Colonic mucosa (tissue), 4 donors: Measurements from ENCODE around the gene EDRF1. TPM values are rescaled to one million over a fixed set of nuclear protein-coding genes. Genes with fewer than 3 reads are reported as not detected.

ENCODE experiments used
- DNase-seq: peaks from one replicate; pipeline ENCODE4 v3.0.0-alpha.2; 2020
- H3K27ac ChIP-seq: fragments of 200-600 bp; one replicate; pipeline ENCODE4 v1.8.0; 2021
- H3K27me3 ChIP-seq: fragments of 200-600 bp; one replicate; pipeline ENCODE4 v1.8.0; 2021
- H3K36me3 ChIP-seq: fragments of 200-600 bp; one replicate; pipeline ENCODE4 v1.8.0; 2021
- H3K4me1 ChIP-seq: fragments of 200-600 bp; one replicate; pipeline ENCODE4 v1.8.0; 2021; ENCODE audit warnings: mild to moderate bottlenecking
- H3K4me3 ChIP-seq: fragments of 200-600 bp; one replicate; pipeline ENCODE4 v1.8.0; 2021
- H3K9ac ChIP-seq, 2 donors: one replicate each; pipeline ENCODE4 v1.7.0; 2013; ENCODE audit warnings: control low read depth in 2 of 2, low read depth in 2 of 2, low read length in 2 of 2
- H3K9me3 ChIP-seq: fragments of 200-600 bp; one replicate; pipeline ENCODE4 v1.8.0; 2021
- intact Hi-C: fragments of 100-400 bp; cut with DNase I; formaldehyde crosslinking; loops from one replicate; pipeline ENCODE4 v1.14.1; 2022
- total RNA-seq, 2 donors: library from RNA; stranded (reverse); fragmentation: NEBNext Ultra II Directional in 1 of 2; extraction: Animal tissue kit (Norgen Biotek cat#: 25700) in 1 of 2; gene quantifications; one replicate each; pipeline ENCODE4 v1.2.1, GENCODE V29; 2021
- TF ChIP-seq, protein P1 (sequence below): fragments of 200-600 bp; IDR thresholded peaks from one replicate; pipeline ENCODE4 v1.8.0; 2022; ENCODE audit warnings: antibody characterized with exemption, mild to moderate bottlenecking
- donor health status: healthy.
- donor health status: DM: no; HTN: no; CAD: no.
- donor health status: DM: no; HTN: no; CAD: no.

The EDRF1 gene
- total RNA-seq, 2 donors from 2014 or later: 16.4 to 20.4 TPM

DNA sequence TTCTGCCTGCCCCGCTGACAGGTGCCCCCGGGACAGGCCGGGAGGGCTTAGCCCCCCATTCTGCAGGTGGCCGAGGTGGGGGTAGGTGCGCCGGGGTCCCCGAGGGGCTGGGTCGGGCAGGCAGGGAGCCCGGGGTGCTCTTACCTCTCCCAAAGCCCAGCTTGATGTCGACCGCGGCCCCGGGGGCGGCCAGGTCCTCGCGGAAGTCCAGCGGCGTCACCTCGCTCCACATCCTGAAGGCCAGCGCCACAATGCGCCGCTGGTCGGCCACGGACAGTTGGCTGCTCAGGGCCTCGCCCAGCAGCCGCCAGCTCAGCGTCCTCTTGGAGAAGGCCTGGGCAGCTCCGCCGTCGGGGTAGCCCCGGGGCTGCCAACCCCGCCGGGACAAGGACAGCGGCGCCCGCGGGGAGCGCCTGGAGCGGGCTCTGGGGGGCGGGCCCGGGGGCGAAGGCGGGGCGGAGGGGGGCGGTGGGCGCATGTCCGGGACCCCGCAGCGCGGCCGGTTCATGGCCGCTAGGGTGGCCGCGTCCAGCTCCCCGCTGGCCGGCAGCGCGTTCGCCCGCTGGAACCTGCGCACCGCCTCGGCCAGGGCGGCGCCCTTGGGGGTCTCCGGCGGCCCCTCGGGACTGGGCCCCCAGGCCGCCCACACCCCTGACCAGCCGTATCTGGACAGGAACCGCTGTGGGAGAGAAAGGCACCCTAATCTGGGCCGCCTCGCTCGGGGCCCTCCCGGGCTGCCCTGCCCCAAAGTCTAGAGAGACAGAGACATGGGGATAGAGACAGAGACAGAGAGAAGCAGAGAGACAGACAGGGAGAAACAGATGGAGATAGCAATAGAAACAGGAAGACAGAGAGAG, 54.4 kb downstream of the EDRF1 start:
- TF ChIP-seq, protein P1, sequence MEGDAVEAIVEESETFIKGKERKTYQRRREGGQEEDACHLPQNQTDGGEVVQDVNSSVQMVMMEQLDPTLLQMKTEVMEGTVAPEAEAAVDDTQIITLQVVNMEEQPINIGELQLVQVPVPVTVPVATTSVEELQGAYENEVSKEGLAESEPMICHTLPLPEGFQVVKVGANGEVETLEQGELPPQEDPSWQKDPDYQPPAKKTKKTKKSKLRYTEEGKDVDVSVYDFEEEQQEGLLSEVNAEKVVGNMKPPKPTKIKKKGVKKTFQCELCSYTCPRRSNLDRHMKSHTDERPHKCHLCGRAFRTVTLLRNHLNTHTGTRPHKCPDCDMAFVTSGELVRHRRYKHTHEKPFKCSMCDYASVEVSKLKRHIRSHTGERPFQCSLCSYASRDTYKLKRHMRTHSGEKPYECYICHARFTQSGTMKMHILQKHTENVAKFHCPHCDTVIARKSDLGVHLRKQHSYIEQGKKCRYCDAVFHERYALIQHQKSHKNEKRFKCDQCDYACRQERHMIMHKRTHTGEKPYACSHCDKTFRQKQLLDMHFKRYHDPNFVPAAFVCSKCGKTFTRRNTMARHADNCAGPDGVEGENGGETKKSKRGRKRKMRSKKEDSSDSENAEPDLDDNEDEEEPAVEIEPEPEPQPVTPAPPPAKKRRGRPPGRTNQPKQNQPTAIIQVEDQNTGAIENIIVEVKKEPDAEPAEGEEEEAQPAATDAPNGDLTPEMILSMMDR: no peak
- Histone ChIP-seq H3K36me3 (no peaks in the 10 kb centered on the region), H3K4me1 (no peaks in the 10 kb centered on the region), H3K4me3 (no peak overlapping the region), H3K9ac (no peak overlapping the region), H3K27me3 (no peaks in the 10 kb centered on the region), H3K9me3 (no peaks in the 10 kb centered on the region), H3K27ac (no peak overlapping the region)
- DNase-seq: no peak
- intact Hi-C loops: no loop called here

DNA sequence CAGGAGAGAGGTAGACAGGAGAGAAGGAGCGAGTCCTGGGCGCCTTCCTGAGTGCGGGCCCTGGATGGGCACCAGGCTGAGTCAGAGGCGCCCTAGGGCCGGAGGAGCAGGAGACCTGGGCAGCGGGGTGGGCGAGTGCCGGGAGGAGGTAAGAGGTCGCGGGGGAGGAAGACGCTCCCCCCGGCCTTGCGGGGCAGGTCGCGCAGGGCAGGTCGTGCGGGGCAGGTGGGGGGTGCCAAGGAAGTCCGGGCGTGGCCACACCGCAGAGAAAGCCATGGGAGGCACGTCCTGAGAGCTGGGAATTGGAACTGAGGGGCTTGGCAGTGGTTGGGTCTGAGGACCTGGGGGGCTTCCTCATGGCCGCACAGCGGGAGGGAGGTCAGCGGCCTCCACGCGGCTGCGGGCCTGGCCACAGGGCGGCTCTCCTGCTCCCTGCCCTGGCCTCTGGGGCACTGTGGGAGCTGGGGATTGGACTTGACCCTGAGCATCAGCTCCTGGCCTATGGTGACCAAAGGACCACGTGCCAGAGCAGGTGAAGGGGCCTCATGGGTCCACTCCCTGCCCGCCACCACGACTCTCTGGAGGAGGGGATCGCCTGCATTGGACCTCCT, 55.2 kb downstream of the EDRF1 start:
- no peaks in the 10 kb centered on the region for H3K27me3 ChIP-seq
- no peak for DNase-seq
- intact Hi-C loops: no loop called here
- TF ChIP-seq, protein P1: no peak
- H3K36me3 ChIP-seq: no peaks in the 10 kb centered on the region
- H3K9ac ChIP-seq: no peak overlapping the region
- no peak overlapping the region for H3K27ac ChIP-seq
- no peak overlapping the region for H3K4me3 ChIP-seq
- H3K4me1 ChIP-seq: no peaks in the 10 kb centered on the region
- H3K9me3 ChIP-seq: no peaks in the 10 kb centered on the region

DNA sequence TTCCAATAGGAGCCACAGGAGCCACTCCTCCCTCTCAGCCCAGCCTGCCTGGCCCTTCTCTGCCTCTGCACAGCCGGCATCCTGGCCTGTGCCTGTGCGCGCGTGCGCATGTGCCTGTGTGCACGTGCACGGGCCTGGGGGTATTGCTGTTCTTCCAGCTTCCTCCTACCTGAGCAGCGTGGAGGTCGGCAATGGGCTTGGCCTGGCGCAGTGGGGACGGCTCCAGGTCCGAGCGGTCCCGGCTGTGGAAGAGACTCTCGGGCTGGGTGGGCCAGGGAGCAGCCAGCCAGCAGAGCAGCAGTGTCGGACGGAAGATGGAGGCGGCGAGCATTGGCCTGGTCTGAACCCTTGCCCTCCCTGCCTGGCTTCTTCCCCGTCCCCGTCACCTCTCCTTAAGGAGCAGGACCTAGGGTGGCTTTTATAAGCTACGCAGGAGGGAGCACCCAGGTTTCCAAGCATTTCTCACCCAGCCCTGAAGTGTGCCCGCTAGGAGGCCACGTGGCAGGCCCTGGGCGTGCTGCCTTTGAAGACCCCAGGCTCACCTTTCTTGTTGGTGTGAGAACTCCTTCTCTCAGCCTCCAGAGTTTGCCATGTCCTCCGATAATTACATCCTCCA, 56.1 kb downstream of the EDRF1 start, which contains the start of gene MMP21:
TSS of gene MMP21 (minus strand) at position 331 of the 616 bp plus-strand sequence. CDS start at position 331, 0 bp downstream.
- H3K9ac ChIP-seq: no peak within 1 kb of the TSS
- TF ChIP-seq, protein P1: no peak
- no peaks in the 10 kb centered on the region for H3K9me3 ChIP-seq
- no peak within 1 kb of the TSS for H3K4me3 ChIP-seq
- intact Hi-C loops: no loop called here
- H3K27ac ChIP-seq: no peak within 1 kb of the TSS
- DNase-seq: no peak
- H3K36me3 ChIP-seq: no peaks in the 10 kb centered on the region
- no peaks in the 10 kb centered on the region for H3K27me3 ChIP-seq
- no peaks in the 10 kb centered on the region for H3K4me1 ChIP-seq

DNA sequence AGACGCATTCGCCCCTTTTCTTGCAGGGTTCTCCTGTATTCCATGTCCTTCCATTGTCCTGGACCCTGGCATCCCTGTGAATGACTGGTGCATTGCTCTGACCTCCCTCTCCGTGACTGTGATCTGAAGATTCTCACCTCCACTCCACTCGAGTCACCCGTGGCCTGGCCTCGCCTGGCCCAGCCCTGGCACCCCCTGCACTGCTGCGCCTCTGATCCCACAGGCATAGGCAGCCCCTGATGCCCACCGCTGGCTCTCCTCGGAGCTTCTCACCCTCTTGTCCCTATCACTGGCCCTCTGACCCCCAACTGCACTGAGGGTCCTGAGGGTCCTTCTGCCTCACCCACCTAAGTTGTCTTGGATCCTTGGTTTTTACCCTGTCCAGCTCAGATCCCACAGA, 58.3 kb downstream of the EDRF1 start:
- Histone ChIP-seq H3K36me3 (no peaks in the 10 kb centered on the region), H3K4me1 (no peaks in the 10 kb centered on the region), H3K9ac (no peak overlapping the region), H3K27ac (no peak overlapping the region), H3K9me3 (no peaks in the 10 kb centered on the region), H3K27me3 (no peaks in the 10 kb centered on the region), H3K4me3 (no peak overlapping the region)
- intact Hi-C loops: no loop called here
- TF ChIP-seq, protein P1: no peak
- no peak for DNase-seq

DNA sequence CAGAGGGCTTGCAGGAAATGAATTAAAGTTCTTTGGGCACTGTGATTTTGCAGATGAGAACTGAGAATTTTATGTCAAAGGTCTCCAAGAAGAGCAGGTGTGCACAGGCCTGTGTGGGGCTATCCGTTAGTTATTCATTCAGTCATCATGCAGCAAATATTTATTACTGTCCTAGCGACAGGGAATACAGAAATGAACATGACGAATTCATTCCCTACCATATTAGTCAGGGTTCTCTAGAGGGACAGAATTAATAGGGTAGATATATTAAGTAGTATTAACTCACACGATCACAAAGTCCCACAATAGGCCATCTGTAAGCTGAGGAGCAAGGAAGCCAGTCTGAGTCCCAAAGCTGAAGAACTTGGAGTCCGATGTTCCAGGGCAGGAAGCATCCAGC, 59.0 kb downstream of the EDRF1 start:
- H3K27ac ChIP-seq: no peak overlapping the region
- TF ChIP-seq, protein P1: no peak
- H3K4me1 ChIP-seq: no peaks in the 10 kb centered on the region
- no peak for DNase-seq
- no peak overlapping the region for H3K4me3 ChIP-seq
- intact Hi-C loops: no loop called here
- H3K36me3 ChIP-seq: no peaks in the 10 kb centered on the region
- H3K9ac ChIP-seq: no peak overlapping the region
- H3K9me3 ChIP-seq: no peaks in the 10 kb centered on the region
- H3K27me3 ChIP-seq: no peaks in the 10 kb centered on the region
